ENCODE measurements around the gene HNRNPM.

The HNRNPM gene

GRCh38 chr19:8487137-8487851 is 42.5 kb downstream of the HNRNPM start:
- DNase-seq, result no peak

DNA sequence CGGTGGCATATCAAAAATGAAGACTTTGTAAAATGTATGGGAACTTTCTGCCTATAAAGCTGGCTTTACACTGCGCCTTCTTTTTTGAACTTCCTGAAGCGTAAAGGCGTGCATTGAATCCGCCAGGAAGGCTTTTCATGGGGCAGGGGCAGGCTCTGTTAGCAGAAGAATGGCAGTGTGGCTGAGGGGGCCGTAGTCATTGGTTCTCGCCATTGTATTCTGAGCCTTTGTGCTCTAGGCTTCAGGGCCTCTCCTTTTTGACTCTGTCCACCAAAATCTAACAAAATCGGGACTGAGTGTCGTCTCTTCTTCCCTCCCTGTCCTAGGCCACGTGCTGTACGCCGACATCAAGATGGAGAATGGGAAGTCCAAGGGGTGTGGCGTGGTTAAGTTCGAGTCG is 43.6 kb downstream of the HNRNPM start:
- DNase-seq, result no peak

- no peak for DNase-seq
Measured at GRCh38 chr19:8489561-8490394, 45.0 kb downstream of the HNRNPM start.

DNA sequence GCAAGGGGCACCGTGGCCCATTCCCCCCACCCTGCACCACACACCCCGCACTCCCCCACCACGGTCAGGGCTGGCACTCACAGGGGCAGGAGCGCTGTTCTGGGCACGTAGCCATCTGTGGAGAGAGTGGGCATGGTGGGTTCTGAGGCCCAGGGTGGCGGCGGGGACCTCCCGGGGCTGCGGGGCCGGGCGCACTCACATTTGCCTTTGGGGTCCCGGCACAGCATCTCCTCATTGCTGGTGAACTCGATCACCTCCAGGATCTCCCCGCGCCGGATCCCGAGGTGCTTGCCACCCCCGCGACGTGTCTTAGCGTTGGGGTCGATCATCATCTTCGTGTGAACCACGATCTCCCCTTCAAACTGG is 45.6 kb downstream of the HNRNPM start:
- no peak for DNase-seq

- no peak for DNase-seq
Measured at GRCh38 chr19:8490873-8491272, 46.1 kb downstream of the HNRNPM start.

GRCh38 chr19:8491574-8491973 is 46.8 kb downstream of the HNRNPM start:
- no peak for DNase-seq

GRCh38 chr19:8494158-8494557 is 49.4 kb downstream of the HNRNPM start:
- no peak for DNase-seq

DNA sequence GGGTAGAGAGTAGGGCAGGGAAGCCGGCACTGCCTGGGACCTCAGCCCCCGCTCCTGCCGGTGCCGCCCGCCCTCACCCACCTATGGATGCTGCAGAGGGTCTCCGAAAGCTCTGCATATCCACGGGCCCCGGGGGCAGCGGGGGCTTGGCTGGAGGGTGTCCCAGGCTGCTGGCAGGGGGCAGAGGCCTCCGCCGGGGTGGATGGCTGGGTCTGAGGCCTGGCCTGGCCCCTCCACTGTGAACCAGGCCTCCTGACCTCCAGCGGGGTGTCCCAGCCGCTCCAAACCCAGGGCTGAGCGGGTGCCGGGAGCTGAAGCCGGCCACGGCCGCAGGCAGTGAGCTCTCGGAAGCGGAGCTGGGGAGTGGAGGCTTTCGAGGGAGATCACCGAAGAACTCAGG is 53.5 kb downstream of the HNRNPM start:
- DNase-seq, result no peak

GRCh38 chr19:8499048-8499833 is 54.5 kb downstream of the HNRNPM start:
- no peak for DNase-seq

- no peak for DNase-seq
Measured at GRCh38 chr19:8500158-8500557, 55.4 kb downstream of the HNRNPM start.

DNA sequence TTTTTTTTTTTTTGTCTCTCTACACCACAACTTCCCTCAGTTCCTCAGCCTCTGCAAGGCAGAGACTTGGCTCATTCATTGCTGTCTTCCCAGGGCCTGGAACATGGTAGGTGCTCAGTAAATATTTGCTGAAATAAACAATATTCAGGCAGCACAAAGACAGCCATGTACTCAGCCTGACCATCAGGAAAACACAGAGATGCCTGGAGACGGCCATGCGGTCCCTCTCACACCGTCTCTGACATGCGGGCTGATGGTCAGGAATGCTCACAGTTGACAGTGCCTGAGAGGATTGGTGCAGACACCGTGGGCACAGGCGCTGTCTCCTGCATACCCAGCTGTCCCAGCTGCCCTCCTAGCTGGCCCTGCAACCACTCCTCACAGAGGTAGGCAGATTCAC is 56.7 kb downstream of the HNRNPM start:
- DNase-seq, result no peak

GRCh38 chr19:8501981-8502380 is 57.2 kb downstream of the HNRNPM start:
- DNase-seq, result peak; percentile 56

DNA sequence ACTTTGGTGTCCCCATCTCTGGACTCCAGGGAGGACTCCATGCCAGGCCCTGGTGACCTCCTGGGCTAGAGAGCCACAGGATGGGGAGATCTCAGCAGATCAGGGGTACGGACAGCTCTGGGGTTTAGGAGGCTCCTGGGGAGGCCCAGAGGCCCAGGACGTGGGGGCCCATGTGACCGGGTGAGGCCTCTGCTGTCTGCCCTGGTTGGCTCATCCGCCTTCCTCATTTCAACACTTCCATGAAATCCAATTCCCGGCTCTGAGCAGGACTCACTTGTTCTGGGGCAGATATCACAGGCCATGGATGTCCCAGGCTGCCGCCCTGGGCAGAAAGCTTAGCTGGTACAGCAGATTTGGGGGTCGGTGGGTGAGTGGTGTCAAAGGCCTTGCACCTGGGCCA is 58.7 kb downstream of the HNRNPM start:
- DNase-seq, result no peak

DNA sequence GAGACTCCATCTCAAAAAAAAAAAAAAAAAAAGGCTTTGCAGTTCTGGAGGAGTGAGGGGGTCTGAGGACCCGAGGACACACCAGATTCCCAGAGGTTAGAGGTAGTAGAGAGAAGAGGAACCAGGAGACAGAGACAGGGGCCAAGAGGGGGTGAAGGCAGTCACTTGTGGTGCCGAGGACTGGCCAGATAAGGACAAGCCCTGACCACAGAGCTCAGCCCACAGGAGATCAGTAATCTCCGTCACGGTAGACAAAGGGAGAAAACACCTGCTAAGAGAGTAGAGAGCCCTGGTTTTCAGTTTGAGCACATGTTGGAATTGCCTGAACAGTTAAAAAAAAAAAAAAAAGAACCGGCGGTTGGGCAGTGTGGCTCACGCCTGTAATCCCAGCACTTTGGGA is 59.4 kb downstream of the HNRNPM start:
- peak; percentile 97 for DNase-seq

GRCh38 chr19:8504919-8505318 is 60.1 kb downstream of the HNRNPM start:
- peak; percentile 59 for DNase-seq

DNA sequence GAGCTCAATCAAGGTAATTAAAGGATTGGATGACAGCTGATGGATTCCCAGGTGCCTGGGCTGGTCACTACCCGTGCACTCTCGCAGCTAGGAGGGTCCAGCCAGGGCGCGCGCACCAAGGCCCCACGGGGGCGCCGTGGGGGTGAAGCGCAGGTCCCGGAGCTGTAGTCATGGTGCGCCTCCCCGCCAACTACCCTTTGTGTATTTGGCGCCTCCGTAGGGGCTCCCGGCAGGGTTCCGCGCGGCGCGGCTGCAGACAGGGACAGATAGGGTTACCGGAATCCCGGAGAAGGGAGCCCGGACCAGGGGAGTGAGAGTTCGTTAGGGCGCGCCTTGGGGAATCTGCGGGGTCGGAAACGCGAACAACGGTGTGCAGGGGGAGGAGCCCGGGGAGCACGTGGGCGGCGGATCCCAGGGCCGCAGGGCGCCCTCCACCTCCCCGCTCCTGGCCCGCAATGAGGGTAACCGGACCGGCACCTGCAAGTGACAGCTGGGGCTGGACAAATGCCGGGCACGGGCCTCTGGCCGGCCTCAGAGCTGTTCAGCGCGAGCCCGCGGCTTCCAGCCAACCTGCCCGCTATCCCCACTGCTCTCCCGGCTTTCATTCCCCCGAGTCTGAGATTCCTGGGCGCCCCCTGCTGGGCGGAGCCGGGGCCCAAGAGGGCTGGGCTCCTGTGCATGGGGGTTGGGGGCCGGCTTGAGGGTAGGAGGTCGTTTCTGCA is 61.1 kb downstream of the HNRNPM start:
- peak; percentile 94 for DNase-seq

DNA sequence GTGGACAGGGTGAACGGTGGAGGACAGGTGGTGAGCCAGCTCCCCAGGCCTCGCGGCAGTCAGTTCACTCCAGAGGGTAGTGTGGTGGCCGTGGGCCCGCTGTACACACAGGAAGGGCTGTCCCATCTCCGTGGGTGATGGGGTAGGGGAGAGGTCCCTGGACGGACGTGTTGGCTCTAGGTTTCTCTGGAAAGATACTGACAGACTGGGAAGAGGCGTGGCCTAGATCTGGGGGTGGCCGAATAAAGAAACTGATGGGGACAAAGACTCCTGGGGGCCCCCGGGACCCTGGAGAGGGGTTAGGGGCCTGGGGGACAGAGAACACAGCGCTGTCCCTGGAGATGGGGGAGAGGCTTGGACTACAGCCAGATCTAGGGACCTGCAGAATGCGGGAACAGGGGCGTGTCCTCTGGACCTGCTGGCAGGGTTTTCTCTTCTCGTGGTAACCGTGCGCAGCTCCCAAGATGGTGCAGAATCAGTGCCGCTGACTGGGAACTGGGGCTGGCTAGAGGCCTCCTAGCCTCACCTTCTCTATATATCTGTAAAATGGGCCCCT is 61.7 kb downstream of the HNRNPM start:
- DNase-seq, result no peak

DNA sequence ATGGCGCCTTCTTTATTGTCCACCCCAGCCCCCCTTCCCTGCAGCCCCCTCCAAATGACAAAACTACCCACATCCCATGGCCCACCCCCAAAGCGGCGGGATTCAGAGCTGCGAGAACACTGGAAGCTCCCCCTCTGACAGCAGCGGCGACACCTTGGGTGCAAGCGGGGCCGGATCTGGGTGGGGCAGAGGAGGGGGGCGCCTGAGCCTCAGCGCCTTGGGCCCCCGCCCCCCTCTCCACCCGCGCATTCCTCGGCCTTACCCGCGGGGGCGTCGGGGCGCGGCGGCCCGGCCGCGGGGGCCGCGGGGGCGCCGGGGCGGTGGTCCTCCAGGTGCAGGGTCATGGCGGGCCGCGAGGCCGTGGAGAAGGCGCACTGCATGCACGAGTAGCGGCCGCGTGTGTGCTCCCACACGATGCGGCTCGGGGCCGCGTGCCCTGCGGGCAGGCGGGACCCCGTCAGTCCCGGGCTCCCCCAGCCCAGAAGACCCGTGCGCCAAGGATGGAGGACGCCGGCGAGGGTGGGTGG is 65.9 kb downstream of the HNRNPM start:
- DNase-seq, result no peak

GRCh38 chr19:8511573-8512101 is 66.9 kb downstream of the HNRNPM start:
- DNase-seq, result no peak

- peak; percentile 69 for DNase-seq
Measured at GRCh38 chr19:8512115-8512967, 67.6 kb downstream of the HNRNPM start.

DNA sequence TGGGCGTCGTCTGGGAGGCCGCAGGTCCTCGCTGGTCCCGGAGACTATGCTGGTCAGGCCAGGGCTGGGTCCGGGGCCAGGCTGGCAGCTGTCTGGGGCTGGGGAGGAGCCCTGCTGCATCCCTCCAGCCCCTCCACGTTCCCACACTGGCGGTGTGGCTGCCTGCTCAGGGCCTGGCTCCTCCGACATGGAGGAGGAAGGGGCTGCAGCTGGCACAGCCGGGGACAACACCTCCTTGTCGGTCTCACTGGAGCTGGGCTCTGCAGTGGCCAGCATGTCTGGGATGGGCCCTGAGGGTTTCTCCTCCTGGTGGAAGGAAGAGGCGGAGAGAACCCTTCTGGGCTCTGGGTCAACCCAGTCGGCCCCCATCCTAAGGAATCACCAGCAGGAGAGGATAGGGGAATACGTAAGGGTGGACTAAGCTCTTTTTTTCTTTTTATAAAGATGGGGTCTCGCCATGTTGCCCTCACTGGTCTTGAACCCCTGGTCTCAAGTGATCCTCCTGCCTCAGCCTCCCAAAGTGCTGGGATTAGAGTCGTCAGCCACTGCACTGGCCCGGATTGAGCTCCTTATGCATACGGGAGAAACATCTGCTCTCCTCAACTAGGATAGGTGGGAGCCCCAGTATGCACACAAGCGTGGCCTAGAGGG is 68.4 kb downstream of the HNRNPM start:
- DNase-seq, result no peak
